C1 segment of cervical spinal cord (tissue), 14 donors: ENCODE data around the gene CPNE5.
A peak's percentile ranks its signal among the peaks of the same experiment; 100 is the strongest.
"Not testable (repeated sequence)": the region's sequence is repeated elsewhere in the genome, so short reads cannot be mapped to it uniquely, and the experiment has no call there.

Experiments used
- DNase-seq, 14 donors: peaks; one replicate each; lab custom pipeline; 2025; lab: John Stamatoyannopoulos, UW

CPNE5 gene

GRCh38 chr6:36704961-36705577, 134.2 kb downstream of the CPNE5 start:
- DNase-seq, result not testable (repeated sequence)

GRCh38 chr6:36703982-36704381, 135.3 kb downstream of the CPNE5 start:
- DNase-seq, result no peak

- no peak for DNase-seq
These were observed 136.1 kb downstream of the CPNE5 start for GRCh38 chr6:36703081-36703606.

- no peak for DNase-seq
These were observed 136.6 kb downstream of the CPNE5 start for GRCh38 chr6:36702656-36703055.

- no peak for DNase-seq
These were observed 137.7 kb downstream of the CPNE5 start for GRCh38 chr6:36701401-36701991.

GRCh38 chr6:36700831-36701230, 138.4 kb downstream of the CPNE5 start:
- DNase-seq, result no peak

GRCh38 chr6:36700071-36700812, 139.0 kb downstream of the CPNE5 start:
- DNase-seq, result no peak

GRCh38 chr6:36699348-36699747, 139.9 kb downstream of the CPNE5 start:
- no peak for DNase-seq

- DNase-seq, result no peak
These were observed 140.4 kb downstream of the CPNE5 start for GRCh38 chr6:36698871-36699271.

- DNase-seq, result no peak
These were observed 141.0 kb downstream of the CPNE5 start for GRCh38 chr6:36698196-36698595.

- no peak for DNase-seq
These were observed 141.8 kb downstream of the CPNE5 start, which contains the start of gene RAB44 for GRCh38 chr6:36697481-36697903. RAB44 (plus strand) TSS chr6:36697826; CDS start chr6:36704236, 6,410 bp downstream.

GRCh38 chr6:36695414-36695813, 143.8 kb downstream of the CPNE5 start:
- no peak for DNase-seq

GRCh38 chr6:36694616-36695015, 144.6 kb downstream of the CPNE5 start:
- DNase-seq, result no peak

GRCh38 chr6:36692861-36693702, 146.2 kb downstream of the CPNE5 start:
- DNase-seq, result peak in 1 of 14 donors; percentile 70

GRCh38 chr6:36692220-36692619, 147.0 kb downstream of the CPNE5 start:
- no peak for DNase-seq

- no peak for DNase-seq
These were observed 147.6 kb downstream of the CPNE5 start for GRCh38 chr6:36691612-36692011.

GRCh38 chr6:36691011-36691410, 148.2 kb downstream of the CPNE5 start:
- DNase-seq, result no peak
